BE2C (cell line): ENCODE measurements around the gene GABARAPL1.

Source experiments
- DNase-seq: peaks from one replicate; pipeline ENCODE4 v3.0.0-alpha.2; 2020
- H3K27me3 ChIP-seq: fragments of 250-450 bp; sonication (Bioruptor Pico); 2 replicates; pipeline ENCODE4 v1.5.1; 2020; ENCODE audit warnings: mild to moderate bottlenecking
- H3K36me3 ChIP-seq: fragments of 250-450 bp; sonication (Bioruptor Pico); 2 replicates; pipeline ENCODE4 v1.5.1; 2020; ENCODE audit warnings: mild to moderate bottlenecking
- H3K4me1 ChIP-seq: fragments of 250-450 bp; sonication (Bioruptor Pico); 2 replicates; pipeline ENCODE4 v1.5.1; 2020
- H3K4me3 ChIP-seq: 2 replicates; pipeline ENCODE4 v1.5.1; 2011; ENCODE audit warnings: low read depth, low read length
- H3K9me3 ChIP-seq: fragments of 250-450 bp; sonication (Bioruptor Pico); 2 replicates; pipeline ENCODE4 v1.5.1; 2020
- CTCF ChIP-seq: IDR thresholded peaks from 2 replicates; pipeline ENCODE4 v1.5.1; 2012; ENCODE audit warnings: mild to moderate bottlenecking, low read depth, low read length

Gene GABARAPL1

DNA sequence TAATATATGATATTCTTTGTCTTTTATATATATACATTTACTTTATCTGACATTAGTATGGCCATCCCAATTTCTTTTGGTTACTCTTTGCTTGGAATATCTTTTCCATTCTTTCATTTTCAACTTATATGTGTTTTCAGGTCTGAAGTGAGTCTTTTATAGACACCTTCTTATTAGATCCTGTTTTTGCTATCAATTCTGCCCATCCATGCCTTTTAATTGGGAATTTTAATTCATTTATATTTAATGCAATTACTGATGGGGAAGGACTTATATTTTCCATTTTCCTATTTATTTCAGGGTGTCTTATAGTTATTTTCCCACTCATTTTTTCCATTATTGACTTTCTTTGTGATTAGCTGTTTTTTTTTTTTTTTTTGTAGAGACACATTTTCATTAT is 43.4 kb downstream of the GABARAPL1 start:
- TF ChIP-seq CTCF: no peak
- no peaks in the 10 kb centered on the region for H3K4me1 ChIP-seq
- H3K36me3 ChIP-seq: no peaks in the 10 kb centered on the region
- H3K4me3 ChIP-seq: no peak overlapping the region
- no peaks in the 10 kb centered on the region for H3K27me3 ChIP-seq
- DNase-seq: no peak
- no peaks in the 10 kb centered on the region for H3K9me3 ChIP-seq

- TF ChIP-seq CTCF: no peak
- Histone ChIP-seq H3K27me3 (no peaks in the 10 kb centered on the region), H3K4me1 (no peaks in the 10 kb centered on the region), H3K36me3 (no peaks in the 10 kb centered on the region), H3K9me3 (no peaks in the 10 kb centered on the region), H3K4me3 (no peak overlapping the region)
- no peak for DNase-seq
Observed at GRCh38 chr12:10260927-10261326, 48.2 kb downstream of the GABARAPL1 start.

GRCh38 chr12:10268037-10268436 is 55.4 kb downstream of the GABARAPL1 start:
- DNase-seq: no peak
- peaks cover 2% of the 10 kb centered on the region; the same call in 1 of the 2 replicates for H3K27me3 ChIP-seq
- no peak for TF ChIP-seq CTCF

GRCh38 chr12:10272467-10272866 is 59.8 kb downstream of the GABARAPL1 start:
- TF ChIP-seq CTCF: no peak
- H3K9me3 ChIP-seq: no peaks in the 10 kb centered on the region
- H3K27me3 ChIP-seq: peaks cover 2% of the 10 kb centered on the region; the same call in 1 of the 2 replicates
- no peaks in the 10 kb centered on the region for H3K4me1 ChIP-seq
- no peak overlapping the region for H3K4me3 ChIP-seq
- DNase-seq: no peak
- H3K36me3 ChIP-seq: no peaks in the 10 kb centered on the region

More at GRCh38 chr12:10268037-10268436, 55.4 kb downstream of the GABARAPL1 start:
- Histone ChIP-seq H3K9me3 (no peaks in the 10 kb centered on the region), H3K36me3 (no peaks in the 10 kb centered on the region), H3K4me3 (no peak overlapping the region), H3K4me1 (no peaks in the 10 kb centered on the region)
